Spleen (tissue), 7 donors: ENCODE measurements around the gene NUTF2.
"Not testable (repeated sequence)": the region's sequence is repeated elsewhere in the genome, so short reads cannot be mapped to it uniquely, and the experiment has no call there.

Source experiments
- POLR2A ChIP-seq, 3 donors: fragments of 450-650 bp; IDR thresholded peaks; one replicate each; pipeline ENCODE4 v1.5.1; 2017; ENCODE audit warnings: antibody characterized with exemption in 3 of 3, mild to moderate bottlenecking in 1 of 3
- TF ChIP-seq, protein P1 (sequence below), 11 experiments: fragments of 200-600 bp in 7 of 11; fragments of 450-650 bp in 4 of 11; sonication (generic) in 4 of 11; IDR thresholded peaks in 8 of 11; conservative IDR thresholded peaks in 3 of 11; 1 replicate in 7 of 11; 2 replicates in 4 of 11; pipeline versions ENCODE4 v1.4.0 to v1.8.0; 2016 to 2021; ENCODE audit warnings: antibody characterized with exemption in 11 of 11, inconsistent platforms in 4 of 11, mild to moderate bottlenecking in 1 of 11
- donor health status: DM: no; HTN: no; CAD: no; lungs with moderate emphysema.
- donor health status: DM: no; HTN: no; CAD: no.
- donor health status: DM: no; HTN: no; CAD: no.

- TF ChIP-seq, protein P1, sequence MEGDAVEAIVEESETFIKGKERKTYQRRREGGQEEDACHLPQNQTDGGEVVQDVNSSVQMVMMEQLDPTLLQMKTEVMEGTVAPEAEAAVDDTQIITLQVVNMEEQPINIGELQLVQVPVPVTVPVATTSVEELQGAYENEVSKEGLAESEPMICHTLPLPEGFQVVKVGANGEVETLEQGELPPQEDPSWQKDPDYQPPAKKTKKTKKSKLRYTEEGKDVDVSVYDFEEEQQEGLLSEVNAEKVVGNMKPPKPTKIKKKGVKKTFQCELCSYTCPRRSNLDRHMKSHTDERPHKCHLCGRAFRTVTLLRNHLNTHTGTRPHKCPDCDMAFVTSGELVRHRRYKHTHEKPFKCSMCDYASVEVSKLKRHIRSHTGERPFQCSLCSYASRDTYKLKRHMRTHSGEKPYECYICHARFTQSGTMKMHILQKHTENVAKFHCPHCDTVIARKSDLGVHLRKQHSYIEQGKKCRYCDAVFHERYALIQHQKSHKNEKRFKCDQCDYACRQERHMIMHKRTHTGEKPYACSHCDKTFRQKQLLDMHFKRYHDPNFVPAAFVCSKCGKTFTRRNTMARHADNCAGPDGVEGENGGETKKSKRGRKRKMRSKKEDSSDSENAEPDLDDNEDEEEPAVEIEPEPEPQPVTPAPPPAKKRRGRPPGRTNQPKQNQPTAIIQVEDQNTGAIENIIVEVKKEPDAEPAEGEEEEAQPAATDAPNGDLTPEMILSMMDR (IDR thresholded peaks at IDR 0.05 in 8 of 11, conservative IDR thresholded peaks at IDR 0.05 in 3 of 11): not testable (repeated sequence)
- not testable (repeated sequence) for TF ChIP-seq POLR2A (IDR thresholded peaks at IDR 0.05)
Measured at GRCh38 chr16:67837190-67837589, 9.5 kb upstream of the NUTF2 start.
